Activated CD8-positive, alpha-beta memory T cell treated with anti-CD3 and anti-CD28 coated beads, Interleukin-2, amount 50 U/mL, for 48 hours (primary cell): ENCODE results near the gene DIAPH1.

ENCODE experiments used
- DNase-seq: peaks from one replicate; pipeline ENCODE4 v3.0.0-alpha.2; 2020

Gene DIAPH1

GRCh38 chr5:141477044-141477575 is 141.7 kb downstream of the DIAPH1 start:
- no peak for DNase-seq

GRCh38 chr5:141476132-141476911 is 142.5 kb downstream of the DIAPH1 start:
- no peak for DNase-seq

- DNase-seq = peak; percentile 76
Measured at GRCh38 chr5:141475625-141476131, 143.1 kb downstream of the DIAPH1 start, which contains the start of gene PCDHGC3. TSS of gene PCDHGC3 (plus strand) at chr5:141475966. CDS start at chr5:141476117, 151 bp downstream.

GRCh38 chr5:141465351-141465750 is 153.4 kb downstream of the DIAPH1 start:
- DNase-seq = no peak
